ENCODE data around the gene LRRC2.

LRRC2 gene

DNA sequence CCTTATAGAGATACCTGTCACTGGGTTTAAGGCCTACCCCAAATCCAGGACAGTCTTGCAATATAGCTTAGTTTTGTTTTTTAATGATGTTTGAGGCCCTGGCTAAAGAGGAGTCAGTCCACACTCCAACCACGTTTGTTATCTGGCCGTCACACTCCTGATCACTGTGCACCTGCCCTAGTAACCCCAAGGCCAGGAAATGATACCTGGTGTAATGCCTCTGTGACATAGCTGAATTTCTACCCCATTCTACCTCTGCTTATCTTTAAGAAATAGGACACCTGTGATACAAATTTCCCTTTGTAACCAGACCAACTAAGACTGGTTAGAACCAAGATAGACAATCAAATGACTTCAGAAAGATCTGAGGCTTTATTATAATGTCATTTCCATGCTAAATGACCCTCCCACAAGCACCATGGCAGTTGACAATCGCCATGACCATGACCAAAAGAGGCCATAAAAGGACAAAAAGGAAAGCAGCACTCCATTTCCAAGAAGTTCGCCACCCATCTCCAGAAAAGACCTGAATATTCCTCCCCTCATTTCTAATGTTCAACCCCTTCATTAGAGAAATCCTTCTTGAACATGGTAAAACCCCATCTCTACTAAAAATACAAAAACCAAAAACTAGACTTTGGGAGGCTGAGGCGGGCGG, 73.1 kb downstream of the LRRC2 start:
- no peaks in the 10 kb centered on the region for H3K9me3 ChIP-seq (ENCODE audit: control insufficient read depth, low read length)
- no peaks in the 10 kb centered on the region for H3K36me3 ChIP-seq (ENCODE audit: control insufficient read depth, insufficient read depth, low read length)
- H3K27me3 ChIP-seq (replicated peaks; ENCODE audit: control insufficient read depth, insufficient read depth, low read length, poor library complexity, severe bottlenecking), result no peaks in the 10 kb centered on the region
- no peak for DNase-seq
- H3K4me3 ChIP-seq (ENCODE audit: insufficient read depth, low read depth, low read length, poor library complexity, severe bottlenecking), result no peak overlapping the region
- H3K4me1 ChIP-seq (ENCODE audit: control insufficient read depth, insufficient read depth, low read length, poor library complexity, severe bottlenecking), result peaks cover 10% of the 10 kb centered on the region
- H3K27ac ChIP-seq (ENCODE audit: insufficient read depth, low read length, poor library complexity, severe bottlenecking), result no peak overlapping the region

DNA sequence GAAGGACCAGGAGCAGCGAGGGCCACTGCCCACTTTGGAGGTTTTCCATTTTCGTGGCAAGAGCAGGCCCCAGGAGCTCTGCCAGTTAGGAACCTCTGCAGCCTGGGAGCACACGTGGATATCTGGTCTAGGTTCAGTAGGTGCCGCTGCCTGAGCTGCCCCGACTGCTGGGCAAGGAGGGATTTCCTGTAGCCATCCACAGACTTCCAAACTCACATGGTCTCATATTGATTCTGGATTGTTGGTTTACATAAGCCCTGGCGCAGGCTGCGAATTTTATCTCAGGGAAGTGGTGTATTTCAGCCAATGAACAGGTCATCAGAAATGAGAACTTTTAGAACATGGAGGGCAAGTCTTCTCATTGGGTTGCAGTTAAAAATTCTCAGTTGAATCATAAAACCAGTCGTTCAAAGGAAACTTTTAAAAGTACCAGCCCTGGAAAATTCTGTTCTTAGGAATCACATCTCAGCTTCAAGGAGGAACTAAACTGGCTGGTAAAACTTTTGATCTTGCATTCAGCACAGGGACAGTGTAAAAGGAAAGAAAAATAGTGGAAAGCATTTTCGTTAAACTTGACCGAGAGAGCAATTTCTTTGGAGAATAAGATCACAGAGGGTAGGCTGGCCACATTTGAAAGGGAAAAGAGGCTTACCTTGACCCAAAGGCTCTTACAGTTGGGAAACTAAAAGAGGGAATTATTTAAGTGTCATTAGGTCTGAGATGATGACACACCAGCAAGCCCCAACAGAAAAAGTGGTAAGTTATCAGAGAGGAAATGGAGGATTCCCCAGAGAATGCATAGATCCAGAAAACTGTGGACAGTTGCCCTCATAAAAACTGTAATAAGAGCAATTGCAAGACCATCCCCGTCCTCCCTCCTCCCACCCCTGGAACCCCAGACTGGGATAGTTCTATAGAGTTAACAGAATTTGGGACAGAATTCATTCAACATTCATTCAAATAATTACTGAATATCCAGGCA, 74.7 kb downstream of the LRRC2 start:
- H3K4me1 ChIP-seq (ENCODE audit: control insufficient read depth, insufficient read depth, low read length, poor library complexity, severe bottlenecking), result peaks cover 10% of the 10 kb centered on the region
- DNase-seq, result no peak
- no peak overlapping the region for H3K4me3 ChIP-seq (ENCODE audit: insufficient read depth, low read depth, low read length, poor library complexity, severe bottlenecking)
- no peaks in the 10 kb centered on the region for H3K36me3 ChIP-seq (ENCODE audit: control insufficient read depth, insufficient read depth, low read length)
- H3K27me3 ChIP-seq (replicated peaks; ENCODE audit: control insufficient read depth, insufficient read depth, low read length, poor library complexity, severe bottlenecking), result no peaks in the 10 kb centered on the region
- no peaks in the 10 kb centered on the region for H3K9me3 ChIP-seq (ENCODE audit: control insufficient read depth, low read length)
- H3K27ac ChIP-seq (ENCODE audit: insufficient read depth, low read length, poor library complexity, severe bottlenecking), result no peak overlapping the region

DNA sequence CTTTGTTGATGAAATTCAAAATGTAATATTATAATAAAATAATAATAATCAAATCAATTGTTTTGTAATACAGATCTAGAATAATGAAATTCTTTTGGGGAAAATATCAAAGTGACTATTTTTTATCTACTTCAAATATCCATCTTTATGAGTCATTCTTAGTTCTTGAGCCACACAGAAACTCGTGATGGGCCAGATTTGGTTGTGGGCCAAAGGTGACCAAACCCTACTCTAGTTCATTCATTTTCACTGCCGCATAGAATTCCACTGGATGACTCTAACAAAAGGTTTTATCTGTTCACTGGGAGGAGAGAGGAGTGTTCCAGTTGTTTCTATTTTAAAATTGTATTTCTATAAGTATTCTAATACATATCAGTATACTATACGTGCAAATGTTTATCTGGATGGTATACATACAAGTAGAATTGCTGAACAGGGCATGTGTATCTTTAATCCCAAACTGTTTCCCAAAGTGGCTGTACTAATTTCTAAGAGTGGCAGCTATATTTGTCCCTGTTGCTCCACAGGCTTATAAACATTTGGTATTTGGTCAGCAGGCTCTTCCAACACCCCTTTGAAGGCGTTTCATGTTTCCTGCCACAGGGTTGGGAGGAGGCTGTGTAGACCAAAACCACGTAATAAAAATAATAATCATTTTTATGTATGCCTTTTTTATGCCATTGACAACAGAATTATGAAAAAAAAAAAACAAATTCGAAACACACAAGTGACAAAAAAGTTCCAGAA, 75.6 kb downstream of the LRRC2 start:
- H3K27me3 ChIP-seq (replicated peaks; ENCODE audit: control insufficient read depth, insufficient read depth, low read length, poor library complexity, severe bottlenecking), result no peaks in the 10 kb centered on the region
- no peaks in the 10 kb centered on the region for H3K36me3 ChIP-seq (ENCODE audit: control insufficient read depth, insufficient read depth, low read length)
- no peak overlapping the region for H3K4me3 ChIP-seq (ENCODE audit: insufficient read depth, low read depth, low read length, poor library complexity, severe bottlenecking)
- no peak overlapping the region for H3K27ac ChIP-seq (ENCODE audit: insufficient read depth, low read length, poor library complexity, severe bottlenecking)
- peaks cover 10% of the 10 kb centered on the region for H3K4me1 ChIP-seq (ENCODE audit: control insufficient read depth, insufficient read depth, low read length, poor library complexity, severe bottlenecking)
- DNase-seq, result no peak
- no peaks in the 10 kb centered on the region for H3K9me3 ChIP-seq (ENCODE audit: control insufficient read depth, low read length)

DNA sequence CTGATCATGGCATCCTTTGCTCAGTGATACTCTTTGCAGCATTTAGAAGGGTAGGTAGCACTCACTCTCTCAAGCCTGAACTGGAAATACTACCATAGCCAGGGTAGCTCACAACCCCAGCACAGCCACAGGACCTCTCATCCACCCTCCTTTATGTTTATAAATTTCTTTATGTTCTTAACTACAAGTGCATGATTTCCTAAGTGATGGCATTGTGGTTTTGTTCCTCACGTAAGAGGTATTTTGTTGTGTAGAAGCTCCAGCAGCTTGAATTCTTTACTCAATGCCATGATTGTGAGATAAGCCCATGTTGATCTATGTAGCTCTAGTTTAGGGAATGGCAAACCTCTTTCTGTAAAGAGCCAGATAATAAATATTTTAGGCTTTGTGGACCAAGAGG, 76.2 kb downstream of the LRRC2 start:
- no peak overlapping the region for H3K27ac ChIP-seq (ENCODE audit: insufficient read depth, low read length, poor library complexity, severe bottlenecking)
- no peaks in the 10 kb centered on the region for H3K36me3 ChIP-seq (ENCODE audit: control insufficient read depth, insufficient read depth, low read length)
- no peak for DNase-seq
- H3K4me3 ChIP-seq (ENCODE audit: insufficient read depth, low read depth, low read length, poor library complexity, severe bottlenecking), result no peak overlapping the region
- no peaks in the 10 kb centered on the region for H3K9me3 ChIP-seq (ENCODE audit: control insufficient read depth, low read length)
- H3K27me3 ChIP-seq (replicated peaks; ENCODE audit: control insufficient read depth, insufficient read depth, low read length, poor library complexity, severe bottlenecking), result no peaks in the 10 kb centered on the region
- H3K4me1 ChIP-seq (ENCODE audit: control insufficient read depth, insufficient read depth, low read length, poor library complexity, severe bottlenecking), result peaks cover 10% of the 10 kb centered on the region

DNA sequence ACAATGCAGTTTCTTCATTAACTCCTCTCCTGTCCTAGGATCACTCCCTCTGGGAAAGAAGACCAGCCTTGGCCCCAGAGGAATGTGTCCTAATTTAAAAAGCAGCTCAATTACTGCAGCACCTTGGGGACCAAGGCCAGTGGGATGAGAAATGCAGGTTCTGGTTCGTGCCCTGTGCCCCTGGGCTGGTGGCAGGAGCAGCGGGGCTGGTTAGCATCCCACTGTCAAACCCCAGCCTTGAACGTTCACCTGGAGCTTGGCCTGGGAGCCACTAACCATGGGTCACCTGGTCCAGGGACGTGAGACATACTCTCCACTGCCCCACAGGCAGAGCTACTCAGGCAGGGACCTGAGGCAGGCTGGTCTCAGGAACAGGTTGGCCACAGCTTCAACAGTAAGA, 76.7 kb downstream of the LRRC2 start:
- H3K36me3 ChIP-seq (ENCODE audit: control insufficient read depth, insufficient read depth, low read length), result no peaks in the 10 kb centered on the region
- H3K9me3 ChIP-seq (ENCODE audit: control insufficient read depth, low read length), result no peaks in the 10 kb centered on the region
- H3K4me1 ChIP-seq (ENCODE audit: control insufficient read depth, insufficient read depth, low read length, poor library complexity, severe bottlenecking), result peaks cover 10% of the 10 kb centered on the region
- H3K27ac ChIP-seq (ENCODE audit: insufficient read depth, low read length, poor library complexity, severe bottlenecking), result no peak overlapping the region
- H3K27me3 ChIP-seq (replicated peaks; ENCODE audit: control insufficient read depth, insufficient read depth, low read length, poor library complexity, severe bottlenecking), result no peaks in the 10 kb centered on the region
- no peak for DNase-seq
- no peak overlapping the region for H3K4me3 ChIP-seq (ENCODE audit: insufficient read depth, low read depth, low read length, poor library complexity, severe bottlenecking)

DNA sequence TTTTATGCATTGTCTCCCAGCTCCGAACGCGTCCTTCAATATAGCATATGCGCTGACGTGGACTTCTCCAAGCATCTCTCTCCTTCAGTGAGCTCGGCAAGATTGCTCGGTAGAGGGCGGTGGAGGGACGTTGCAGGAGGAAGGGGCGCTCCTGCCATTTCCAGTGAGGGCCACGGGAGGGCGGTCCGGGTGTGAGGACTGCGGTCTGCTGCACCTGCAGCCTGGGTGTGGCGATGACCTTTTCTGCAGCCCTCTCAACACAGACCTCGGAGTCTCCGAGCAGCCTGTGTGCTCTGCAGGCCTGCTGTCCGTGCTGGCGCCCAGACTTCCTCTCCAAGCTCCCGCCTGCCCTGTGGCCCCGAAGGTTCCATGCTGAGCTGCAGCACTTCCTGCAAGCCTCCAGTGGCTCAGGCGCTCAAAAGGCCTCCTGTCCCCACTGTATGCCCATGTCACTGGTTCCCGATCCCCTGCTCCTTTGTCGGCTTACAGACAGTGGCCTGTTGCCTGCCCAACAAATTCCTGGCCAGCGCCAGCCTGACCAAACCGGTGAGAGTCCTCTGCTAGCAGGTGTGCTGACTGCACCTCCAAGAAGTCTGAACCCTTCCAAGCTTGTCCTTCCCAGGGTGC, 77.3 kb downstream of the LRRC2 start:
- Histone ChIP-seq H3K4me1 (ENCODE audit: control insufficient read depth, insufficient read depth, low read length, poor library complexity, severe bottlenecking) (peaks cover 10% of the 10 kb centered on the region), H3K27me3 (replicated peaks; ENCODE audit: control insufficient read depth, insufficient read depth, low read length, poor library complexity, severe bottlenecking) (no peaks in the 10 kb centered on the region), H3K4me3 (ENCODE audit: insufficient read depth, low read depth, low read length, poor library complexity, severe bottlenecking) (peak overlapping the region; percentile 40), H3K9me3 (ENCODE audit: control insufficient read depth, low read length) (no peaks in the 10 kb centered on the region), H3K36me3 (ENCODE audit: control insufficient read depth, insufficient read depth, low read length) (no peaks in the 10 kb centered on the region), H3K27ac (ENCODE audit: insufficient read depth, low read length, poor library complexity, severe bottlenecking) (no peak overlapping the region)
- DNase-seq, result peak; percentile 79 to 84 (median 80)

DNA sequence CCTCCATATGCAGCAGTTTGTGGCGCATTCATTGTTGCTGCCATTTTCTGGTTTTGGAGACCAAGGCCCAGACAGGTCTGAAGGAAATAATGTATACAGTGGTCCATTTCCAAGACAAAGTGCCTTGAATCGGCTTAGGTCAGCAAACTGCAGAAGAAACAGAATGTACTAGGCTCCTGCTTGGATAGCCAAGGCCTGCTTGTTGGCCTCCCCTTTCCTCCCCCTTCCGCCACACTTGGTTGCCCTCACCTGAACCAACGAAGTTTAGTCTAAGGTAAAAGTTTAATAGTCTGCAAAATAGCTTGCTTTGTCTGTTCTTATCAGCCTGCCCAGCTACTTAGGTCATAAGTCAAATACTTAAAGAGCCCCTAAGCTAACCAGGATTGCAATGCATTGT, 80.3 kb downstream of the LRRC2 start:
- no peaks in the 10 kb centered on the region for H3K36me3 ChIP-seq (ENCODE audit: control insufficient read depth, insufficient read depth, low read length)
- no peak for DNase-seq
- H3K4me3 ChIP-seq (ENCODE audit: insufficient read depth, low read depth, low read length, poor library complexity, severe bottlenecking), result no peak overlapping the region
- H3K27me3 ChIP-seq (replicated peaks; ENCODE audit: control insufficient read depth, insufficient read depth, low read length, poor library complexity, severe bottlenecking), result no peaks in the 10 kb centered on the region
- no peak overlapping the region for H3K27ac ChIP-seq (ENCODE audit: insufficient read depth, low read length, poor library complexity, severe bottlenecking)
- H3K4me1 ChIP-seq (ENCODE audit: control insufficient read depth, insufficient read depth, low read length, poor library complexity, severe bottlenecking), result peaks cover 10% of the 10 kb centered on the region
- H3K9me3 ChIP-seq (ENCODE audit: control insufficient read depth, low read length), result no peaks in the 10 kb centered on the region

DNA sequence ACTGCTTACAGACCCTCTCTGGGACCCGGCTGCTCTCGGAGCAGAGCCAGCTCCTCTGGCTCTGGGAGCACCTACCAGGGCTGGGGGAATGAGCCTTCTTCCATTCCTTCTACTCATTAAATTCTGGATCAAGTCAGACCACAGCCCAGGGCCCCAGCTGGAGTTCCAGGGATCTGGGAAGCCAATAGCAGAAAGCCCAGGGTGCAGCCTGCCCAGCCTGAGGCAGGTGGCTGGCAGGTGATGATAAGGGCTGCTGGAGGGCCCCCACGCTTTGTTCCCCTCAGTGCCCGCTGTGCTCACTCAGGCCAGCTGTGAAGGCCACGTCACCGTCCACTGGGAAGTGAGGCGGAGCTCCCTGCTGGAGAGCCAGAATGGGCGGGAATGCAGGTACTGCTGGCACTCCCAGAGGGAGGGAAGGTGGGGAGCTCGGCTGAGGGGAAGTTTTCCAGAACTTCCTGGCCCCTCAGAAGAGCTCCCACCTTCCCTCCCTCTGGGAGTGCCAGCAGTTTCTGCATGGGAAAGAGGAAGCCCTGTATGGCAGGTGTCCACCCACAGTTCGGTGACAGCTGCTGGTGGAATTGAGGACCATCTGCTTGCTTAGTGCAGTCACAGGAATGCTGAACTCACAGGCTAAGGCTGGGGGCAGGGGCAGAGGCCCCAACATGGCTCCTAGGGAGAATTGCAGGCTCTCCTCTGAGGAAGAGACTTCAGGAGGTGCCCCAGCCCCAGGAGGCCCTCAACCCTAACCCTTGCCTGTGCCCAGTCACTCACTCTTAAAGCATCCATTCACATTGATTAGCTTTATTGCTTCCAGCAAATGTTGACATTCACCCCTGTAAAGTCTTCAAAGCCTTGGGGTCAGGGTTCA, 81.0 kb downstream of the LRRC2 start:
- H3K27me3 ChIP-seq (replicated peaks; ENCODE audit: control insufficient read depth, insufficient read depth, low read length, poor library complexity, severe bottlenecking), result no peaks in the 10 kb centered on the region

DNA sequence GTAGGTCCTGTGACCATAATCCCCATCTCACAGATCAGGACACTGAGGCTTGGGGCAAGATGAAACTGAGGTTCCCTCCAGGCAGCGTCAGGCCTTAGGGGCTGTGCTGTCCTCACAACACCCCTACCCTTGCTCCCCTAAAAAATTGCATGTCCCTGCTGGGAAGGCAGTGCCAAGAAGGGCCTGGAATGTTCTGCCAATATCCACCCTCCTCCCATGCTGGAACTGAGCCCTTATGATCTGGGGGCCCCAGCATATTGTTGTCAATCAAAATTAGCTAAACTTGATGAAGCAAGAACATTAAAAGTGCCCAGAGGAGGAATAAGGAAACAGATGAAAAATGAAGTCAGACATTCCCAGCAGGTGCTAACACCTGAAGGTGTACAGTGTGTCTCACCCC, 81.7 kb downstream of the LRRC2 start:
- Histone ChIP-seq H3K27me3 (replicated peaks; ENCODE audit: control insufficient read depth, insufficient read depth, low read length, poor library complexity, severe bottlenecking) (no peaks in the 10 kb centered on the region), H3K9me3 (ENCODE audit: control insufficient read depth, low read length) (no peaks in the 10 kb centered on the region), H3K27ac (ENCODE audit: insufficient read depth, low read length, poor library complexity, severe bottlenecking) (no peak overlapping the region), H3K36me3 (ENCODE audit: control insufficient read depth, insufficient read depth, low read length) (no peaks in the 10 kb centered on the region), H3K4me1 (ENCODE audit: control insufficient read depth, insufficient read depth, low read length, poor library complexity, severe bottlenecking) (peaks cover 8% of the 10 kb centered on the region), H3K4me3 (ENCODE audit: insufficient read depth, low read depth, low read length, poor library complexity, severe bottlenecking) (no peak overlapping the region)
- no peak for DNase-seq

More for the DNA sequence above, 81.0 kb downstream of the LRRC2 start:
- Histone ChIP-seq H3K9me3 (ENCODE audit: control insufficient read depth, low read length) (no peaks in the 10 kb centered on the region), H3K27ac (ENCODE audit: insufficient read depth, low read length, poor library complexity, severe bottlenecking) (no peak overlapping the region), H3K4me3 (ENCODE audit: insufficient read depth, low read depth, low read length, poor library complexity, severe bottlenecking) (no peak overlapping the region), H3K36me3 (ENCODE audit: control insufficient read depth, insufficient read depth, low read length) (no peaks in the 10 kb centered on the region), H3K4me1 (ENCODE audit: control insufficient read depth, insufficient read depth, low read length, poor library complexity, severe bottlenecking) (peaks cover 10% of the 10 kb centered on the region)
- no peak for DNase-seq

Measured in effector memory CD4-positive, alpha-beta T cell (primary cell).